Dermis blood vessel endothelial cell (primary cell): ENCODE results near the gene DUS1L. TPM values are rescaled to one million over a fixed set of nuclear protein-coding genes. Genes with fewer than 3 reads are reported as not detected.

Source experiments
- DNase-seq: peaks from one replicate; pipeline ENCODE4 v3.0.0; 2010
- total RNA-seq: library from RNA; depleted of rRNA; stranded (reverse); fragments of >200 nt; gene quantifications from 2 replicates; pipeline ENCODE4 v1.2.3, GENCODE V29; 2014

Gene DUS1L
- total RNA-seq, 1 donor from 2014 or later, result 72.5 TPM

GRCh38 chr17:82022981-82023446 lies 42.6 kb downstream of the DUS1L start, which contains the start of gene LRRC45:
TSS of gene LRRC45 (plus strand) at chr17:82023305. CDS start at chr17:82023644, 339 bp downstream.
- peak; percentile 100 for DNase-seq

- no peak for DNase-seq
These were observed 43.2 kb downstream of the DUS1L start, which contains the start of gene CENPX for GRCh38 chr17:82022310-82022980. TSS of gene CENPX (minus strand) at chr17:82022878. CDS start at chr17:82022861, 17 bp downstream.

GRCh38 chr17:82021900-82022309 lies 43.7 kb downstream of the DUS1L start:
- DNase-seq, result no peak

- DNase-seq, result peak; percentile 87
These were observed 44.3 kb downstream of the DUS1L start for GRCh38 chr17:82021107-82021899.

- no peak for DNase-seq
These were observed 45.0 kb downstream of the DUS1L start for GRCh38 chr17:82020572-82021106.

- peak; percentile 73 for DNase-seq
These were observed 45.7 kb downstream of the DUS1L start for GRCh38 chr17:82019690-82020571.

- no peak for DNase-seq
These were observed 46.5 kb downstream of the DUS1L start for GRCh38 chr17:82018989-82019689.

- DNase-seq, result no peak
These were observed 47.2 kb downstream of the DUS1L start for GRCh38 chr17:82018152-82018988.

- DNase-seq, result no peak
These were observed 47.9 kb downstream of the DUS1L start for GRCh38 chr17:82017612-82018151.

- no peak for DNase-seq
These were observed 48.6 kb downstream of the DUS1L start for GRCh38 chr17:82016875-82017459.

GRCh38 chr17:82016061-82016874 lies 49.3 kb downstream of the DUS1L start:
- no peak for DNase-seq

GRCh38 chr17:82015311-82015971 lies 50.2 kb downstream of the DUS1L start:
- DNase-seq, result no peak

GRCh38 chr17:82014971-82015310 lies 50.7 kb downstream of the DUS1L start:
- no peak for DNase-seq

GRCh38 chr17:82014432-82014831 lies 51.2 kb downstream of the DUS1L start:
- no peak for DNase-seq

- DNase-seq, result no peak
These were observed 51.8 kb downstream of the DUS1L start for GRCh38 chr17:82013772-82014321.

- peak; percentile 39 for DNase-seq
These were observed 52.3 kb downstream of the DUS1L start for GRCh38 chr17:82013341-82013740.

GRCh38 chr17:82012640-82013295 lies 52.8 kb downstream of the DUS1L start:
- no peak for DNase-seq

- no peak for DNase-seq
These were observed 53.4 kb downstream of the DUS1L start for GRCh38 chr17:82012261-82012639.
